CD4-positive, alpha-beta T cell treated with Interleukin-6 for 4 hours (primary cell): ENCODE data around the gene LSP1.

Experiments
- DNase-seq: peaks from one replicate; pipeline ENCODE4 v3.0.0-alpha.2; 2020; ENCODE audit warnings: mixed read lengths

The LSP1 gene

GRCh38 chr11:1893581-1894359, 40.9 kb downstream of the LSP1 start:
- DNase-seq = no peak

- DNase-seq = no peak
Measured at GRCh38 chr11:1894759-1895158, 41.9 kb downstream of the LSP1 start.

GRCh38 chr11:1896468-1896867, 43.6 kb downstream of the LSP1 start:
- DNase-seq = no peak

GRCh38 chr11:1896923-1897322, 44.0 kb downstream of the LSP1 start:
- no peak for DNase-seq

GRCh38 chr11:1899090-1899489, 46.2 kb downstream of the LSP1 start:
- no peak for DNase-seq

GRCh38 chr11:1899686-1900085, 46.8 kb downstream of the LSP1 start:
- DNase-seq = no peak

- no peak for DNase-seq
Measured at GRCh38 chr11:1906181-1906580, 53.3 kb downstream of the LSP1 start.

GRCh38 chr11:1906611-1907423, 53.9 kb downstream of the LSP1 start:
- DNase-seq = no peak

GRCh38 chr11:1908618-1909017, 55.7 kb downstream of the LSP1 start:
- DNase-seq = no peak

- DNase-seq = no peak
Measured at GRCh38 chr11:1909524-1909923, 56.6 kb downstream of the LSP1 start.

- DNase-seq = no peak
Measured at GRCh38 chr11:1912289-1912878, 59.5 kb downstream of the LSP1 start.

- no peak for DNase-seq
Measured at GRCh38 chr11:1913271-1914060, 60.6 kb downstream of the LSP1 start.

- DNase-seq = no peak
Measured at GRCh38 chr11:1915795-1916131, 62.9 kb downstream of the LSP1 start.

- DNase-seq = no peak
Measured at GRCh38 chr11:1916132-1916985, 63.5 kb downstream of the LSP1 start.

- no peak for DNase-seq
Measured at GRCh38 chr11:1916986-1917522, 64.2 kb downstream of the LSP1 start.

GRCh38 chr11:1917523-1918435, 64.9 kb downstream of the LSP1 start:
- peak; percentile 10 for DNase-seq

GRCh38 chr11:1918436-1919315, 65.8 kb downstream of the LSP1 start:
- DNase-seq = no peak

GRCh38 chr11:1919391-1920127, 66.7 kb downstream of the LSP1 start, which contains the start of gene TNNT3:
Gene TNNT3, plus strand, starts transcription at chr11:1919703. Its CDS starts 3,172 bp downstream, at chr11:1922875.
- no peak for DNase-seq
